GM19025 (cell line): ENCODE data around the gene LPCAT1.

Experiments
- ATAC-seq: cut with Tn5 transposase; IDR thresholded peaks from one replicate; pipeline ENCODE4 v1.9.1; 2021; ENCODE audit warnings: mild to moderate bottlenecking, low read depth, moderate library complexity; ENCODE audit not compliant: unreplicated experiment

The LPCAT1 gene

GRCh38 chr5:1555011-1555807 is 31.4 kb upstream of the LPCAT1 start:
- ATAC-seq = no peak

GRCh38 chr5:1554410-1554967 is 30.7 kb upstream of the LPCAT1 start:
- no peak for ATAC-seq

GRCh38 chr5:1553539-1554409 is 30.0 kb upstream of the LPCAT1 start:
- ATAC-seq = no peak

- no peak for ATAC-seq
Measured at GRCh38 chr5:1552521-1553255, 28.9 kb upstream of the LPCAT1 start.

- no peak for ATAC-seq
Measured at GRCh38 chr5:1551426-1552301, 27.9 kb upstream of the LPCAT1 start.

- ATAC-seq = no peak
Measured at GRCh38 chr5:1550287-1551076, 26.7 kb upstream of the LPCAT1 start.

GRCh38 chr5:1549475-1550030 is 25.8 kb upstream of the LPCAT1 start:
- no peak for ATAC-seq

- no peak for ATAC-seq
Measured at GRCh38 chr5:1548702-1549474, 25.1 kb upstream of the LPCAT1 start.

- ATAC-seq = no peak
Measured at GRCh38 chr5:1547655-1548054, 23.9 kb upstream of the LPCAT1 start.

GRCh38 chr5:1547236-1547635 is 23.5 kb upstream of the LPCAT1 start:
- ATAC-seq = no peak

GRCh38 chr5:1546556-1546955 is 22.8 kb upstream of the LPCAT1 start:
- ATAC-seq = no peak

- no peak for ATAC-seq
Measured at GRCh38 chr5:1545805-1546355, 22.1 kb upstream of the LPCAT1 start.

- ATAC-seq = no peak
Measured at GRCh38 chr5:1545126-1545804, 21.5 kb upstream of the LPCAT1 start.

GRCh38 chr5:1544294-1544961 is 20.7 kb upstream of the LPCAT1 start:
- ATAC-seq = no peak

GRCh38 chr5:1543398-1544293 is 19.9 kb upstream of the LPCAT1 start:
- ATAC-seq = no peak

- ATAC-seq = no peak
Measured at GRCh38 chr5:1542781-1543180, 19.0 kb upstream of the LPCAT1 start.
